Superior temporal gyrus (tissue), 1 donor: ENCODE measurements around the gene CD248.
"Not testable (repeated sequence)": the region's sequence is repeated elsewhere in the genome, so short reads cannot be mapped to it uniquely, and the experiment has no call there.

ENCODE experiments used
- DNase-seq: peaks from one replicate; pipeline ENCODE4 v3.0.0-alpha.2; 2016; ENCODE audit errors: extremely low spot score

The CD248 gene

DNA sequence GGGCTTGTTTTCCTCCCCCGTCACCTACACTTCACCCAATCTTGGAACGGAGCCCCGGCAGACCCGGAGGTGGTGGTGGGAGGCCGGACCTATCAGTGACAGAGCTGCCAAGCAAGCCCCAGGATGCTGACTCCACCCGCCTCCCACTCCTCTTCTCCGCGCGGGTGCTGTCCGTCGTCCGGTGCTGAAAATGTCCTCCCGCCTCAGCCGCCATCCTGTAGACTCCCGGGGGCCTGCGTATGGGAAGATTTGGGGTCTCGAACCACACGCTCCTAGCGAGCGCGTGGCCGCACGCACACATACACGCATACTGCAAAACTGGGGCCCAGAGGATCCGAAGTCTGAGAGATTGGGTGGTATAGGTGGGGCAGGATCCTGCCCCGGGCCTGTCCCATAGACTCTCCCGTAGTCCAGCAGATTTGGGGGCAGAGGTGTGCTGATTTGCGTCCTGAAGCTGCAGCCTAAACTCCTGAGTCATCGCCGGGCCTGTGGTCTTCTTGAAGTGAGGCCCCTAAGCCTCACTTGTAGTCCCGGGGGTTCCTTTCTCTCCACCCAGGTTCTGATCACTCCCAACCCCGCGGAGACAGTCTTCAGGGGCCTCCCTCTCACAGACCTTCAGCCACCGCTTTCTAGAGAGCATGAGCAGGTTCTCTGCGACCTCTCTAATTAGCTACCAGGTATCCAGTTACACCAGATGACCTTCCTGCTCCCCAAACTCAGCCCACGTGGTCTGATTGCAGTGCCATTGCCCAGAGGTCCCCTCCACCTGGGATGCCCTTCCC lies 27.1 kb downstream of the CD248 start:
- no peak for DNase-seq

DNA sequence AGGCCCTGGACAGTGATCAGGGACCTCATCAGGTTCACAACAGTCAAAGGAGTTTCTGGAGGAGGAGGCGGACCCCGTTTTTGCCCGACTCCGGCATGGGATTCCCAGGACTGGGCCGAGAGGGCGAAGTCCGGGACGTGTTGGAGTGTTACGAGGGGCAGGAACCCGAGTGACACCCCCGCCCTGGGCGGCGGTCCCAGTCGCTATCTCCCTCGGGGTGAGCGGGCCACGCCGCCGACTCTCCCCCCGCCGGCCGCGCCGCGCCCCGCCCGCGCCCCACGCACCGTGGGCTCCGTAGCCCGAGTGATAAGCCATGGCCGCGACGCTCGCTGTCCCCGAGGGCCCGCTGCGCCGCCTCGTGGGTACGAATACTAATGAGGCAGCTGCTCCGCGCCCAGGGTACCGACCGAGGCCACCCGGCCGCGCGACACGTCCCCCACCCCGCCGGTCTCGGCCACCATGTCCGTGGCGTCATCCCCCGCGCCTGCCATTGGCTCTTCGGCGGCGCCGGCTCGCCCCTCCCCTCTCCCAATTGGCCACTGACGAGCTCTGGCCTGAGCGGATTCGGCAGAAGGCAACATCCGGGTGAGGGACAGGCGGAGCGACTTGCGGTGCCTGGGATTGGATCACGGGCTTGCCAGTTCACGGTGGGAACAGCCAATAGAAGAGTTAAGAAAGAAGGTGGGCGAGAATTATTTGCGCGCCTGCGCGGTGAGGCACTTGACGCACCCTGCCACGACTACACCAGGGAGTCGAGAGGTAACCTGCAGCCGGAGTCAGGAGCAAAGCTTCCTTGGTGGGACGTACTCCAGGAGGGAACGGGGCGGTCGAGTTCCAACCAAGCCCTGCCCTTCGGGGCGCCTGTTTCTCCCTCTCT lies 27.9 kb downstream of the CD248 start, which contains the start of gene YIF1A:
Gene YIF1A, minus strand, starts transcription at position 473 of the 877 bp plus-strand sequence. Its CDS starts 158 bp downstream, at position 315.
- peak; percentile 99 for DNase-seq

DNA sequence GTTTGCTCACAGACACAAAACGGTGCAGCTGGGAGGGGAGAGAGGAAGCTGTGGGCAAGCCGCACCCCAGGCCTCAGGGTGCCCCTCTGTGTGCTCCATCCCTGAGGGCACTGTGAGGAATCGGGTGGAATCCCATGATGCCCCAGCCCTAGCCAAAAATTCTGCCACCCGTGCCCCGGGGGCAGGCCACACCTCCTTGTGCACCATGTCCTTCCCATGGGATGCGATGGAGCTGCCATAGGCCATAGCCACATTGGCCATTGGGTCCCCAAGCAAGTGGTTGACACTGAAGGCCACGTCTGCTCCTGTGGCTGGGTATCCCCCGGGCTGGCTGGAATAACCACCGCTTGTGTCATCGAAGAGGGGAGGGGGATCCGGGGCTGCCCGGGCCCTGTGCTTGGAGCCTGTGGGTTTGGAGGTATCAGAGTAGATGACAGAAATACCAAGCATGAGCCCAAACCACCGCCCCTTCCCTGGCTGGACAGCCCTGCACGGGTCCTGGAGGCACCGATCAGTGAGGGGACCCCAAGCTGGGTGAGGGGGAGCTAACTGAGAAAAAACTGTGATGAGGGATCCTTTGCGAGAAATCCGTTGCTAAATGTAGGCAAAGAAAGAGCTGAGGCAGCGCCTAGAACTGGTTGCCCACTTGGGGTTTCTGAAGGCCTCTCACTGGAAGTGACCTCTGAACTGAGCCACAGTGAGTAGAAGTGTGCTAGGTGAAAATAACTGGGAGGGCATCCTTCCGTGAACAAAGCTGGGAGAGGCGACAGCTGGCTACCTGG lies 28.8 kb downstream of the CD248 start:
- DNase-seq = no peak

DNA sequence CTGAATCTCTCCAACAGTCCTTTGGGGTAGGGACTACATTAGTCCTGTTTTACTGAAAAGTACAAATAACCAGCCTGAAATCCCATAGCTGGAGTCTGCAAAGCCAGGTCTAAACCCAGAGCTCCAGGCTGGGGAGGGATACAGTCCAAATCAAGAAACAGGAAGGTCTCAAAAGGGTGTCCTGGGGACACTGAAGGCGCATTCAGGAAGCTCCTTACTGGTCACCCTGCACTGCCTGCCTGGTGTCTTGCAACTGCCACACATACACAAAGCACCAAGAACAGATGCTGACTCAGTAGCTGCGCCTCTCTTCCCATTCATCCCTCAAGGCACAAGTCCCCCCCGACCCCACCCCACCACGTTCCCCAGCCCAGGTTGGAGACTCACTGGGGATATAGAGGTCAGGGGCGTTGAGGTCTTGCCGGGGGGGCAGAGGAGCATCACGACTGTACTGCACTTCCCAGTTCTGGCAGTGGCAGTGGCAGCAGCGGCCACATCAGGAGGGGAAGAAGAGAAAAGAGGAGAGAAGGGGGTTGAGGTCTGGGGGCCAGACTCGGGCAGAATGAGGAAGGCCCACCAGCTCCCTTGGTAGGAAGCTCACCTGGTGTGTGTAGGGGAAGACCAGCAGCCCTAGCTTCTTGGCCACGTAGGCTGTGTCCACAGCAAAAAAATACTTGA lies 29.5 kb downstream of the CD248 start:
- DNase-seq = no peak

DNA sequence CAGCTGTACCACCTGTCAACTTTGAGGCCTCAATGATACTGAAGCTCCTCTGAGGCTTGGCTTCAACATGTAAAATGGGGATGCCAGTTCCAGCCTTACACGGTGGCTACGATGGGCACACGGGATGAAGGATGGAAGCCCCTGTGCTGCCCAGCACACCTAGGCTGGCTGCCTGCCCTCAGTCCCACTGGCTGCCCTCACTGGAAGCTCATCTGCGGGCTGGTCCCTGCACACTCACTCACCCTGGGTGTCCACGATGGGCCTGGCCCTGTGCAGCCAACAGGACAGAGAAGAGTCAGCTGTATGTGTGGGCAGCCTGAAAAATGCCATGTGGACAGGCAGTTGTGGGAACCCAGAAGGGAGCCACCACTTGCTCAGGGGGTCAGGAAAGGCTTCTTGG lies 30.1 kb downstream of the CD248 start:
- no peak for DNase-seq

DNA sequence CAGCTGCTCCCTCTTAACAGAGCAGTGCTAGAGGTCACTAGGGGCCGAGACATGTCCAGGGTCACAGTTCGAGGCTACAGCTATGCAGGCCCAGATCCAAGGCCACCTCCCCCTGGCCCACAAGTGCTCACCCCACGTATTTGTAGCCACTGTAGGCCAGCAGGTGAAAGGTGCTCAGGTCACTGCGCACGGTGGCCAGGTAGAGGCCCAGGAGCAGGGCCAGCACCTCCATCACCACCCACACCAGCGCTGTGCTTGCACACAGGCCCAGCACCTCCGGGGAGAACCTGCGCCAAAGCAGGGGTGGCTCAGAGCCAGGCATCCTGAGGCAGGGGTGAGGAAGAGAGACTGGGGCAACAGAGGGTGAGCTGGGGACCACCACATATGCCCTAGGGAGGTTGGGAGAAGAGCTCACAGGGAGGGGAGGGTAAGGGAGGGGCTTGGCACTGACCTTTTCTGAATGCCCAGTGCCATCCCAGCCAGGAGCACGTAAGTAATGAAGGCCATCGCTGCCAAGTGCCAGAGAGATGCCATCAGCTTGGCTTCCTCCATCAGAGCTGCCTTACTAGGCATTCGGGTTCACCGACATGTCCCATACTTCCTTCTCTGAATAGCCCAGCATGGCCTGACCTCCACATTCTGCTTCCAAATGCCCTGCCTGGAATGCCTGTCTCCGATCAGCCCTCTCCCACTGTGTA lies 31.4 kb downstream of the CD248 start:
- DNase-seq = no peak

DNA sequence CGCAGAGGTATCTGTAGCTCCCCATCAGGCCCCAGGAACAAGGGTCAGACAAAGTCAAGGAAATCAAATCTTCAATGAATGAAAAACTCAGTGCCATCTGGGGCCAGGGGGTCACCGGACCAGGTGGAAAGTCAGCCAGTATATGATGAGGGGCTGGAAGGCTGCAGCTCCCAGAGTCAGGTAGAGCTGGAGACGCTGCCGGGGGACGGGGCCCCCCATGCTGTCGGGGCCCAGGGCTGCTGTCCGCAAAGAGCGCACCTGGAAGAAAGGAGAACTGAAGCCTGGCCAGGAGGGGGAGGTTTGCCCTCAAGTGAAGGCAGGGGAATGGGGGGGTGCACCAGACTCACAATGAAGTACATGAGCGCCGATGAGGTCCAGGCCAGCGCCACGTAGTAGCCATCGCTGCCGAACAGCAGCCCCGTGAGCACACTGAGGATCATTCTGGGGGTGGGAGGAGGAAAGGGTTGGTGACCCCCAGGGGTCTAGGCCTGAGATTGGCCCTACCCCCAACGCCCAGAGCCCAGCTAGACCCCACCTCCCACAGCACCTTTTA lies 32.2 kb downstream of the CD248 start:
- DNase-seq = no peak

DNA sequence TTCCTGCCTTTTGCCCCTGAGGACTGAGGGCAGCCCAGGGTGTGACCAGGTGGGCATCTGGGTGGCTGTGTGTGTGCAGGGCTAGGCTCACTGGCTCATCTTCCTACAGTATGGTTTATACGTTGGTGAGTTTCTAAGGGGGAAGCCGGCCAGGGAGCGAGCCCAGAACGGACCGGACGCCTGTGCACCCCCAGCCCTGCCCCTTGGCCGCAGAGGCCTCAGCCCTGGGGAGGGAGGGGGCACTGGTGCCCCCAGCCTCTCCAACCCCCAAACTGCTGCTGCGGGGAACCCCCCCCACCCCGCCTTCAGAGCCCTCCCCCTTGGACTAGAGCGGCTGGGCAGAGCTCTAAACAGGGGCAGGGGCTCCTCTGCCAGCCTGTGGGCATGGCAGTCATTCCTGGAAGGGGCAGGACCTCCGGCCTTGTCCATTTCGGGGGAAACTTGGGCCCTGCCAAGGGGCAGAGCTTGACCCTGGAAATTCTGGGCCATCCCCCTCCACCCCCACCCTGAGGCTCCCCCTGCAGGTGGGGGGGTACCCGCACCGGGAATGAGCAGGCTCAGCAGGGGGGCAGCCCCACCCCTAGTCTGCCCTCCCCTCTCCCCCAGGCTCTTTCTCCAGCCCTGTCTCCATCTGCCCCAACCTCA lies 33.3 kb downstream of the CD248 start:
- DNase-seq = no peak

DNA sequence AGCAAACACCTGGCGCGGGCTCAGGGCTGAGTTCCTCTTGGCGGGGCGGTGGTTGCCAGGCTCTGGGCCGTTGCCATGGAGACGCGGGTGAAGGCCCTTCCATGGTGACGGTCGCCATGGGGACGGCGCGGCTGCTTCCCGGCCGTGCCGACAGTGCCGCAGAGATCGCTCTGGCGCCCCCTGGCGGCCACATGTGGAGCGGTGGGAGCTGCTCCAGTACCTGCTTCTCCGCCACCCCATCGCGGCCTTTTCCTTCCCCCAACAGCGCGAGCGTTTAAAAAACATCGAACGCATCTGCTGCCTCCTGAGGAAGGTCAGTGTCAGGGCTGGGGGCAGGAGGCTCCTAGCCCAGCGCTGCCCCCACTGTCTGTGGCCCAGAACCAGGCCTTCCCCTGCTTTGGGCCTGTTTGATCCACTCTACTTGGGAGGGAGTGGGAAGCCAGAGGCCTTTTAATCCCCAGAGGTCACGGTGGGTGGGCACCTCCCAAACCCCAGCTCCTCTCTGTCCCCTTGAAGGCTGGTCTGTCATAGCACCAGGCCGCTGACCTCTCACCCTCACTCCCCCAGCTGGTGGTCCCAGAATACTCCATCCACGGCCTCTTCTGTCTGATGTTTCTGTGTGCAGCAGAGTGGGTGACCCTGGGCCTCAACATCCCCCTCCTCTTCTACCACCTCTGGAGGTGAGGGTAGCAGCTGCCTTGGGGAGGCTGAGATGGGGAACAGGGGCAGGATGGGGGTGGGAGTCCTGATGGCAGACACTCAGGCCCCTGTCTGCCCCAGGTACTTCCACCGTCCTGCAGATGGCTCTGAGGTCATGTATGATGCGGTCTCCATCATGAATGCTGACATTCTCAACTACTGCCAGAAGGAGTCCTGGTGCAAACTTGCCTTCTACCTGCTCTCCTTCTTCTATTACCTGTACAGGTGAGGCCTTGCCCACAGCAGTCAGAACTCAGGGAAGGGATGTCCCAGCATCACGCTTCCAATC lies 34.1 kb downstream of the CD248 start:
- DNase-seq = peak; percentile 98

DNA sequence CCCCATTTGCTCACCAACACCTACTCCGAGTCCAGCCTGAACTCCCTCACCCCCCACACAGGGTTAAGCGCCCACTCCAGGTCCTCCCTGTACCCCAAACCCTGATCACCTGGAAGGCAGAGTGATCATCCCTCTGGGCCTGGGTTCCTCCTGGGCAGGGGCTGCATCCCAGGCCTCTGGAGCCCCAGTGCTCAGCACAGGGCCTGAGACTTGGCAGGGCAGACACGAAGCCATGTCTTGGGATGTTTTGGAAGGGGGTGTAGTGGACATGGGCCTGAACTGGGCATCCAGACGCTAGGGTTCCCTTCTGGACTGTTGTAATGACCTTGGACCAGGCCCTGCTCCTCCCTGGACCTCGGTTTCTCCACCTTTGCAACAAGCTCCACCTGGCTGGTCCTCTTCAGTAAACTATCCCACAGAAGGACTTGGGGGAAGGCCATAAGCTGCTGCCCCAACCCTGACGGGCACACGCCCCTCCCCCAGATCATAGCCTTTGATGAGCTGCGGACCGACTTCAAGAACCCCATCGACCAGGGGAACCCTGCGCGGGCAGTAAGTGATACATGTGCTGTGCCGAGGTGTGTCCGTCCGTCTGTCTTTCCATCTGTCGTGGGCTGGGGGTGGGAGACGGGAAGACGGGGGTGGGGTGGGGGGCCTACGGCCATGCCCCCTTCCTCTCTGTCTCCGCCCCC lies 34.9 kb downstream of the CD248 start:
- no peak for DNase-seq

DNA sequence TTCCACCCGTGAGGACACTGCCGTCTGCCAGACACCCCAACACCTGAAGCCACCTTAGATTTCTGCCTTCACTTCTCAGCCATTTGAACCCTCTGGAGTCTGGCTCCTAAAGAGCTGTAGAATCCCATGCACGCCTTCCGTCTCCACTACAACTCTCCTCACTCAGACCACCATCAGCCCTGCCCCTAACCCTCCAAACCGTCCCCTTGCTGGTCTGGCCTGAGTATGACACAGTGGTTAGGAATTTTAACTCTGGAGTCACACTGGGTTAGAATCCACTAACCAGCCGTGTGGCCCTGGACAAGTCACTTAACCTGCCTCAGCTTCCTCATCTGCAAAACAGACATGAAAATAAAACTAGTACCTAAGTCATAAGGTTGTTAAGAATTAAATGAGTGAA lies 35.8 kb downstream of the CD248 start:
- DNase-seq = no peak

DNA sequence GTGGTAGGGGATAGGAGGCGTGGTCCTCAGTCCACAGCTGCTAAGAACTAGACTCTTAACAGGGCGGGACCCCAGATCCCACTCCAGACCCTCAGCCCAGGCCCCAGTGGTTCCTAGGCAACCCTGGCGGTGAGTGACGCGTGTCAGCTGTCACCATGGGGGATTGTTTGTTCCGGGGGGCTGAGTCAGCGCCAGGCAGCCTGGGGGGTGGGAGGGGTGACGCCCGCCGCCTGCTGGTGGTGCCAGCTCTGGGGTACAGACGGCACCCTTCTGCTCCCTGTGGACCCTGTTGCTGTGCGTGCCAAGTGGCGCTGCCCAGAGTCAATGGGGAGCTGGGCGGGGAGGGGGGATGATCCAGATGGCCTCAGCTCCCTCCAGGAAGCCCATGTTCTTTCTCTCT lies 36.4 kb downstream of the CD248 start:
- no peak for DNase-seq

DNA sequence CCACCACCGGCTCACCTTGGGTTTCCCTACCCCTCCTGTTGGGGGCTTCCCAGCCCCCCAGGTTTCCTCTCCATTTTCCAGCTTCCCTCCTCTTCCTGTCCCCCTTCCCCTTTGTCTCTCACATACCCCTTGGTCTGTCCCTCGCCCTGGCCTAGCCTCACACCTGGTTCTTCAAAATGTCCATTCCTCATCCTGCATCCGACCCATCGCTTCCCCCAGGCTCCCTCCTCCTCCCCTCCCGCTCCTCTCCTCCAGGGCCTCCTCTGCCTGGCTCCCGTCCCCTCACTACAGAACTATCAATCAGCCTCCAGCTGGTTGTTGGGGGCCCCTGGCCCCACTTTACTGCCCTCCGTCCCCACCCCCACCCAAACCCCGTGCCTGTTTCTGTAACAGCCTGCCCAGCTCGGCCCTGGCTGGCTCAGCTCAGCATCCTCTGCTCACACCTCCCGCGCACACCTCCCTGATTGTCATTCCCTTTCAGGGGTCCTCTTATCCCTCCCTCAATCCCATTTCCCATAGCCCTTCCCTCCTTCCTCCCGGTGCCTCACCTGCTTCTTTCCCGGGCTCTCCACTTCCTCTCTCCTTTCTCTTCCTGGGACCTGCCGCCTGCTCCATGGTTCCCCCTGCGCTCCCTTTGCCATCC lies 37.6 kb downstream of the CD248 start:
- DNase-seq = no peak

DNA sequence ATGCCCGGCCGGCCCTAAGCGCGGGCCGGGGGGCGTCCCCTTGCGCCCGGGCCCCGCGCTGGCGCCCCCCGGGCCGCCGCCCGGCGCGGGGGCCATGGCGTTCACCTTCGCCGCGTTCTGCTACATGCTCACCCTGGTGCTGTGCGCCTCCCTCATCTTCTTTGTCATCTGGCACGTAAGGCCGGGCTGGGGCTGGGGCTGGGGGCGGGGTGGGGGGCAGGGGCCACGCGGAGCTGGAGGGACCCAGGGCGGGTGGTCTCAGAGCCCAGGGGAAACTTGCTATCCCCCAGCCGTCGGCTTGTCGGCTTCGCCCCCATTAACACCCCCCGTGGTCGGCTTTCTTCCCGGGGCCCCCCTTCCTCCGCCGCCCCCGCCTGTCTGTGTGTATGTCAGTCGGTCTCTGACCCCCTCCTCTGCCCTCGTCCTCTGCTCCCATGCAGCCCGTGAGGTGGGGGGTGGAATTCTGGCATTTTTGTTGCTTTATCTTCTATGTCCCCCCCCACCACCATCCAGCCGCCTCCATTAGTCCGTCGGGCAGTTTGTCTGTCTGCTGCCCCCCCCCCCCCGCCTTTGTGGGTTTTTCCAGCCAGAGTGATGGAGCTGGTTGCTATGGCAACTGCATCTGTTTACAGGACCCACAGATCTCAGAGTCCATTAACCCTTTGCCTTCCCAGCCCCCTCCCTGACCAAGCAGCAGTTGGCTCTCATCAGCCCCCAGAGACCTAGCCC lies 38.3 kb downstream of the CD248 start:
- no peak for DNase-seq

DNA sequence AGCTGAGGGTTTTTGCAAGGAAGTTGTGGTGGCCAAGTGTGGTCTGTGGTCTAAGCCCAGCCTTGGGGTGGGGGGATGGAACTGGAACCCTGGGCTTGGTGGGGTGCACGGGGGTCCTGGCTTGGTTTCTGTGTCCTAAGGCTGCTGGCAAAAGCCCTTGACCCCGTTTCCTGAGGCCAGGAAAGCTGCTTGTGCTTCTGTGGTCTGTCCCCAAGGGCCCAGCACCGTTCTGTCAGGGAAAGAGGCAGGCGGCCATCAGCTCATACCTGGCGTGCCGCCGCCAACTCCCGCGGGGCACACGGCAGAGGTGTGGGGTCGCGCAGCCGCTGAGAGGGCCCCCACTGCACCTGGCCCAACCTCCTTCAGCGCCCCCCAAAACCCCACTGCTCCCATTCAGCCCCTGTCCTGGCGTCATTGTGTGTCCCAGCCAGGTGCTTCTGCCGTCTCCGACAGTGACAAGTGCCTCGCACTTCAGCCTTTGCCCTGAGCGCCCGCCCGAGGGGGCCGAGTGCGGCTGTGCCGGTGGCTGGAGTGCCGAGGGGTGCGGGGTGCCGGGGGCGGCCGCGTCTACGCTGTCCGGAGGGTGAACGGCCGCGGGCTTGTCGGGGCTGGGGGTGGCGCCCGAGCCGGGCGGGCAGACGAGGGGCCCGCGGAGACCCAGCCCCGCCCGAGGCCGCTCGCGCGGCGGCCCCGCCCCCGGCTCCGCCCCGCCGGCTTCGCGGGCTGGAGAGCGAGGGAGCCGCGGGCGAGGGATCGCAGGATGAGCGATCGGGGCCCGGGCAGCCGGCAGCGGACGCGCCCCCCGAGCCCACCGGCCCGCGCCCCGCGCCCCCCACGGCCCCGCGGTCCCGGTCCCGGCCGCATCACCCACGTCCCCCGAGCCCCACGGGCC lies 39.1 kb downstream of the CD248 start, which contains the start of gene CNIH2:
Gene CNIH2, plus strand, starts transcription at position 705 of the 892 bp plus-strand sequence. CDS start 282 bp downstream, outside the sequence.
- no peak for DNase-seq

DNA sequence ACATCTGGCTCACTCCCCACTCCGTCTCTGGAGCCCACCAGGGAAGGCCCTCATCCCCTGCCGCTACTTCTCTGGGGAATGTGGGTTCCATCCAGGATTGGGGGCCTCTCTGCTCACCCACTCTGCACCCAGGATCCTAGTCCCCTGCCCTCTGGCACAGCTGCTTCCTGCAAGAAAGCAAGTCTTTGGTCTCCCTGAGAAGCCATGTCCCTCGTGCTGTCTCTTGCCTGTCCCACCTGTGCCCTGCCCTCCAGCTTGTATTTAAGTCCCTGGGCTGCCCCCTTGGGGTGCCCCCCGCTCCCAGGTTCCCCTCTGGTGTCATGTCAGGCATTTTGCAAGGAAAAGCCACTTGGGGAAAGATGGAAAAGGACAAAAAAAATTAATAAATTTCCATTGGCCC lies 39.8 kb downstream of the CD248 start:
- not testable (repeated sequence) for DNase-seq
